ENCODE measurements around the gene ATP6V1F. TPM values are rescaled to one million over a fixed set of nuclear protein-coding genes. Genes with fewer than 3 reads are reported as not detected.

The ATP6V1F gene
- polyA plus RNA-seq, 4 donors = 145 to 239 (median 191) TPM

DNA sequence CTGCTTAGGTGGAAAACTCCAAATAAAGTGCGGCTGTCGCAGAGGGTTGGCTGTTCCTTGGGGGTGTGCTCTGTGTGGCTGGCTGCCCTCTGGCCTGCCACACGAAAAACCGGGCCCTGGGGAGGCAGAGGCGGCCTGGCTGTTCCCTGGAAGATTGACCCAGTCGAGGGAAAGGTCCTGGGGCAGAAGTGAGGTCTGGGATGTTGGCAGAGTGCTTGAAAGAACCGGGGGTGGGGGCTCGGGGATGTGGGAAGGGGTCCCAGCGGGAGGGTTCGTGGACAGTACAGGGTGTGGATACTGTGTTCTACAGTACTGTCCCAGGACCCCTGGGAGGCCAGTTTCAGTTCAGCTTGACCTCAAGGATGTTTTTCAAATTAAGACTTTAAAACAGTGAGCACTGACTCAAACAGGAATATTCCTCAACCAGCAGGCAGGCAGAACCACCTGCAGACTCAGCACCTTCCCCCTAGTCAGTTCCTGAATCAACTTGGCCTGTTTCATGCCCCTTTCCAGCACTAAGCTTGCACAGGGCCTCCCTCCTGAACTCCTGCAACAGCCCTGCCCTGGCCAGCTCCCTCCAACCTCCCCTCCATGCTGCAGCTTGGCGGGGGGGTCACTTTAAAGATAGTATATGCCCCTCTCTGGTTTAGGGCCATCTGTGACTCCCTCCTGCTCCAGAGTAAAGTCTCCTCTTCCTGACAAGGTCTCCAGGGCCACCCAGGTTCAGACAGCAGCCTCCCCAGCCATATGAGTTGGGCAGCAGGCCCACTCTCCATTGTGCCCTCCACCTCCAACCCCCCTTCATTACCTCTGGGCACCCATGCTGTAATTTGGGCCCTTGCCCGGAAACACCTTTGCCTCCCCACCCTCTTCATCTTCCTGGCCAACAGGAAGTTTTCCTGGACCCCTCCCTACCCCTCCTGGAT is 3.2 kb upstream of the ATP6V1F start:
- no peak for FAIRE-seq
- no peak overlapping the region for H3K4me3 ChIP-seq (ENCODE audit: low read depth in 1 of 3, low read length in 3 of 3)
- H3K4me1 ChIP-seq (ENCODE audit: control insufficient read depth in 3 of 3, insufficient read depth in 2 of 3, low read depth in 1 of 3, low read length in 2 of 3) = peaks cover 0 to 3% (median 0%) of the 10 kb centered on the region in 3 donors
- DNase-seq = no peak
- no peaks in the 10 kb centered on the region for H3K27me3 ChIP-seq (ENCODE audit: control insufficient read depth in 3 of 3, insufficient read depth in 3 of 3, low read length in 3 of 3)
- peaks cover 0 to 38% (median 0%) of the 10 kb centered on the region in 3 donors for H3K36me3 ChIP-seq (ENCODE audit: control insufficient read depth in 3 of 3, insufficient read depth in 2 of 3, low read depth in 1 of 3, low read length in 3 of 3)
- whole genome bisulfite sequencing, 3 donors = 65 to 70% (median 68%) methylated on average over 12 of the region's 12 CpGs
- no peak overlapping the region for H3K27ac ChIP-seq (ENCODE audit: low read depth in 1 of 3, low read length in 2 of 3)
- H3K9me3 ChIP-seq (ENCODE audit: control insufficient read depth in 2 of 2, insufficient read depth in 1 of 2, low read depth in 1 of 2, low read length in 1 of 2) = no peaks in the 10 kb centered on the region

DNA sequence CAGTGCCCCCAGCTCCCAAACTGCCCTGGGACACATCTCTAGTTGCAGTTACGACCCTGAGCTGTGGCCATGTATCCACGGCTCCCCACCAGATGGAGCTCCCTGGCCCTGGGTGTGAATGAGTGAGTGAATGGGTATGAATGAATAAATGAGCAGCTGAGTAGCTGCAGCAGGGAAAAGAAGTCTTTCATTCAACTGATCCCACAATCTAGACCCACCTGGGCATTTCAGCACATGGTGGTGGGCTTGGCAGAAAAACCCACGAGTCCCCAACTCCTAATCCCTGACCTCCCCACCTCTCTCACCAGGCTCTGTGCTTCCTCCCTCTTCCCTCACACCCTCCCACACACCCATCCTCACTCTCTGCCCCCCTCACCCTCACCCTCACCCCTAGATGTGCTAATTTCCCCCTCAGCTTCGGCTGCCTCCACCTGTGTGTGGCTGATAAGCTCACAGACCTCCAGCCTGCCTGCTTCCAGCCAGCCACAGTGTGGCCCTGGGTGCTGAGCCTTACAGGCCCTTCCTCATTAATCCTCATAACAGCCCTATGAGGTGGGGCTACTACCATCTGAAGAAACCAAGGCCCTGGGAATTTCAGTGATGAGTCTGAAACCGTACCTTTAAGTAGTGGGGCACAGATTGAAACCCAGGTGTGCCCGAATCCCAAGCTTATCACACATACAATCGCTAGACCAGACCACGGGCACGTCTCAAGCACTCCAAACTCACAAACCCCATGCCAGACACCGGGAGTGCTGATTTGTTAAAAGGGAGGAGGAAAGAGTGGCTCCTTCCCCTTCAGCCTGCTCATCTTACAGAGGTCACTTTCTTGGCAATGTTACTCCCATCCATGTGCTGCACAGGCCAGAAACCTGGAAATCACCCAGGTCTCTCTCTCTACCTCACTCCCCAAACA is 2.2 kb upstream of the ATP6V1F start:
- H3K27me3 ChIP-seq (ENCODE audit: control insufficient read depth in 3 of 3, insufficient read depth in 3 of 3, low read length in 3 of 3) = no peaks in the 10 kb centered on the region
- DNase-seq = no peak
- peaks cover 0 to 38% (median 2%) of the 10 kb centered on the region in 3 donors for H3K36me3 ChIP-seq (ENCODE audit: control insufficient read depth in 3 of 3, insufficient read depth in 2 of 3, low read depth in 1 of 3, low read length in 3 of 3)

DNA sequence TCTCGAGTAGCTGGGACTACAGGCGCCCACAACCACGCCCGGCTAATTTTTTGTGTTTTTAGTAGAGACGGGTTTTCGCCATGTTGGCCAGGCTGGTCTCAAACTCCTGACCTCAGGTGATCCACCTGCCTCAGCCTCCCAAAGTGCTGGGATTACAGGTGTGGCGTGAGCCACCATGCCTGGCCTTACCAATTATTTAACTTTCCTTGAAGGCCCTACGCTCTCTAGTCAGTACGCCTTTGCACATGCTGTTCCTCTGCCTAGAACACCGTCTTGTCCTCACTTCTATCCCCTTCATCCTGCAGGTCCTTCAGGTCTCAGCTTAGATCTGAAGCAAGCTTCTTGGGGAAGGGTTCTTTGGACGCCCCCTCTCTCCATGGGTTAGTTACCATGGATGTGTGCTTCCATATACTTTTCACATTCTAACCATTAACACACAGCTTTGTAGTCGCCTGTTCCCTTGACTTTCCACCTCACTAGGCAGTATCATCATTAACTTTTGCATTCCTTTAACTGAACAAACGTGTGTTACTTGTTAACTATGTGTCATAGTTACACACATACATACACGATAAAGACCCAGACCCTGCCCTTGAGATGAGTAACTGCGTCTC is 592 bp upstream of the ATP6V1F start:
- FAIRE-seq = no peak
- H3K4me3 ChIP-seq (ENCODE audit: low read depth in 1 of 3, low read length in 3 of 3) = peak overlapping the region in 2 of 3 donors; percentile 25 to 90
- DNase-seq = no peak
- 70 to 71% (median 71%) methylated on average over 15 of the region's 15 CpGs for WGBS, 3 donors
- no peaks in the 10 kb centered on the region for H3K9me3 ChIP-seq (ENCODE audit: control insufficient read depth in 2 of 2, insufficient read depth in 1 of 2, low read depth in 1 of 2, low read length in 1 of 2)
- no peak overlapping the region for H3K27ac ChIP-seq (ENCODE audit: low read depth in 1 of 3, low read length in 2 of 3)
- H3K36me3 ChIP-seq (ENCODE audit: control insufficient read depth in 3 of 3, insufficient read depth in 2 of 3, low read depth in 1 of 3, low read length in 3 of 3) = peaks cover 0 to 36% (median 2%) of the 10 kb centered on the region in 3 donors
- no peaks in the 10 kb centered on the region for H3K27me3 ChIP-seq (ENCODE audit: control insufficient read depth in 3 of 3, insufficient read depth in 3 of 3, low read length in 3 of 3)
- H3K4me1 ChIP-seq (ENCODE audit: control insufficient read depth in 3 of 3, insufficient read depth in 2 of 3, low read depth in 1 of 3, low read length in 2 of 3) = peaks cover 0 to 5% (median 0%) of the 10 kb centered on the region in 3 donors

More for the DNA sequence above, 2.2 kb upstream of the ATP6V1F start:
- no peaks in the 10 kb centered on the region for H3K9me3 ChIP-seq (ENCODE audit: control insufficient read depth in 2 of 2, insufficient read depth in 1 of 2, low read depth in 1 of 2, low read length in 1 of 2)
- FAIRE-seq = no peak
- whole genome bisulfite sequencing, 3 donors = 49 to 54% (median 52%) methylated on average over 10 of the region's 10 CpGs
- no peak overlapping the region for H3K4me3 ChIP-seq (ENCODE audit: low read depth in 1 of 3, low read length in 3 of 3)
- no peak overlapping the region for H3K27ac ChIP-seq (ENCODE audit: low read depth in 1 of 3, low read length in 2 of 3)
- H3K4me1 ChIP-seq (ENCODE audit: control insufficient read depth in 3 of 3, insufficient read depth in 2 of 3, low read depth in 1 of 3, low read length in 2 of 3) = peaks cover 0 to 3% (median 0%) of the 10 kb centered on the region in 3 donors

GRCh38 chr7:128863433-128863989 is 855 bp downstream of the ATP6V1F start:
- peaks cover 0 to 14% (median under 1%) of the 10 kb centered on the region in 3 donors for H3K4me1 ChIP-seq (ENCODE audit: control insufficient read depth in 3 of 3, insufficient read depth in 2 of 3, low read depth in 1 of 3, low read length in 2 of 3)
- H3K4me3 ChIP-seq (ENCODE audit: low read depth in 1 of 3, low read length in 3 of 3) = peak overlapping the region; percentile 54 to 90 (median 85)
- H3K9me3 ChIP-seq (ENCODE audit: control insufficient read depth in 2 of 2, insufficient read depth in 1 of 2, low read depth in 1 of 2, low read length in 1 of 2) = no peaks in the 10 kb centered on the region
- peak overlapping the region; percentile 71 to 94 (median 73) for H3K27ac ChIP-seq (ENCODE audit: low read depth in 1 of 3, low read length in 2 of 3)
- H3K36me3 ChIP-seq (ENCODE audit: control insufficient read depth in 3 of 3, insufficient read depth in 2 of 3, low read depth in 1 of 3, low read length in 3 of 3) = peaks cover 0 to 40% (median 2%) of the 10 kb centered on the region in 3 donors
- FAIRE-seq = no peak
- peak; percentile 65 to 74 for DNase-seq
- no peaks in the 10 kb centered on the region for H3K27me3 ChIP-seq (ENCODE audit: control insufficient read depth in 3 of 3, insufficient read depth in 3 of 3, low read length in 3 of 3)
- WGBS, 3 donors = 0 to 1% (median 0%) methylated on average over 6 of the region's 6 CpGs

DNA sequence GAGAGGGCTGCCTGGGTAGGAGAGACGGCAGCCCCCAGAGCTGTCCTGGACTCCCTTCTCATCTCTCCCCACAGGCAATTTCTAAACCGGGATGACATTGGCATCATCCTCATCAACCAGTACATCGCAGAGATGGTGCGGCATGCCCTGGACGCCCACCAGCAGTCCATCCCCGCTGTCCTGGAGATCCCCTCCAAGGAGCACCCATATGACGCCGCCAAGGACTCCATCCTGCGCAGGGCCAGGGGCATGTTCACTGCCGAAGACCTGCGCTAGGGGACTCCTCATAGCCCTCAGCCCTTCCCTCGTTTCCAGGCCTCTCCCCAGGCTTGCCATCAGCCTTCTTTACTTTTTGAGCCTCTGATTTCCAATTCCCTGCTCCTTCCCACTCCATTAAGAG is 2.6 kb downstream of the ATP6V1F start:
- H3K4me3 ChIP-seq (ENCODE audit: low read depth in 1 of 3, low read length in 3 of 3) = no peak overlapping the region
- FAIRE-seq (no peak), DNase-seq (no peak)
- WGBS, 3 donors = 93 to 95% (median 93%) methylated on average over 12 of the region's 12 CpGs
- H3K9me3 ChIP-seq (ENCODE audit: control insufficient read depth in 2 of 2, insufficient read depth in 1 of 2, low read depth in 1 of 2, low read length in 1 of 2) = no peaks in the 10 kb centered on the region
- no peaks in the 10 kb centered on the region for H3K27me3 ChIP-seq (ENCODE audit: control insufficient read depth in 3 of 3, insufficient read depth in 3 of 3, low read length in 3 of 3)
- H3K27ac ChIP-seq (ENCODE audit: low read depth in 1 of 3, low read length in 2 of 3) = no peak overlapping the region
- peaks cover 2 to 22% (median 3%) of the 10 kb centered on the region in 3 donors for H3K4me1 ChIP-seq (ENCODE audit: control insufficient read depth in 3 of 3, insufficient read depth in 2 of 3, low read depth in 1 of 3, low read length in 2 of 3)
- peaks cover 0 to 32% (median 2%) of the 10 kb centered on the region in 3 donors for H3K36me3 ChIP-seq (ENCODE audit: control insufficient read depth in 3 of 3, insufficient read depth in 2 of 3, low read depth in 1 of 3, low read length in 3 of 3)

DNA sequence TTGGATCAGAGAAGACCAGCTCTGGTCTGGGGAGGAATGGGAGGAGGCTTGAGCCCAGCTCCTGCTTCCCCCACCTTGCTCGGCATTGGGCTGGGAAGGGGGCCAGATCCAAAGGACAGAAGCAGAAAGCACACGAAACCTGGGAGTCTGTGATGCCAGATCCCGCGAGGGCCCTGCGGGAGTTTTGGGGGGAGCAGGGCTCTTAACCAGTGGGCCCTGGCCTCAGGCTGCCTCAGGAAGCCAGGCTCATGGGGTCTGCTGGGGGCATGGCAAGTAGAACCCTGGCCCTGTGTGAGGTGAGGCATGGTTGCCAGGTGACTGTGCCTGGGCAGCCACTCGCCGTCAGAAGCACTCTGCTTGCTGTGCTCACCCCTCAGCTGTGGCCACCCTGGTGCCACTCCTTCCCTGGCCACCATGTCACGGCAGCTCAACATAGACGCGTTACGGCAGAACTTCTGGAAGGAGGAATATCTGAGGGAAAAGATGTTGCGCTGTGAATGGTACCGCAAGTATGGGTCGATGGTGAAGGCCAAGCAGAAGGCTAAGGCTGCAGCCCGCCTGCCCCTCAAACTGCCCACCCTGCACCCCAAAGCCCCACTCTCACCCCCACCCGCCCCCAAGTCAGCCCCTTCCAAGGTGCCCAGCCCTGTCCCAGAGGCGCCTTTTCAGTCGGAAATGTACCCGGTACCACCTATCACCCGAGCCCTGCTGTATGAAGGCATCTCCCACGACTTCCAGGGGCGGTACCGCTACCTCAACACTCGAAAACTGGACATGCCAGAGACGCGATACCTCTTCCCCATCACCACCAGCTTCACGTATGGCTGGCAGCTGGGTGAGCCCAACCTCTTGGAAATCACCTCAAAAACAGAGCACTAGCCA is 3.6 kb downstream of the ATP6V1F start:
- DNase-seq (no peak), FAIRE-seq (no peak)
- Histone ChIP-seq H3K27me3 (ENCODE audit: control insufficient read depth in 3 of 3, insufficient read depth in 3 of 3, low read length in 3 of 3) (no peaks in the 10 kb centered on the region), H3K27ac (ENCODE audit: low read depth in 1 of 3, low read length in 2 of 3) (no peak overlapping the region), H3K4me1 (ENCODE audit: control insufficient read depth in 3 of 3, insufficient read depth in 2 of 3, low read depth in 1 of 3, low read length in 2 of 3) (peaks cover 2 to 24% (median 3%) of the 10 kb centered on the region in 3 donors), H3K4me3 (ENCODE audit: low read depth in 1 of 3, low read length in 3 of 3) (no peak overlapping the region), H3K36me3 (ENCODE audit: control insufficient read depth in 3 of 3, insufficient read depth in 2 of 3, low read depth in 1 of 3, low read length in 3 of 3) (peaks cover 0 to 32% (median 2%) of the 10 kb centered on the region in 3 donors), H3K9me3 (ENCODE audit: control insufficient read depth in 2 of 2, insufficient read depth in 1 of 2, low read depth in 1 of 2, low read length in 1 of 2) (no peaks in the 10 kb centered on the region)
- WGBS, 3 donors = 83 to 95% (median 94%) methylated on average over 24 to 27 of the region's 27 CpGs

GRCh38 chr7:128867241-128867640 is 4.6 kb downstream of the ATP6V1F start:
- H3K4me1 ChIP-seq (ENCODE audit: control insufficient read depth in 3 of 3, insufficient read depth in 2 of 3, low read depth in 1 of 3, low read length in 2 of 3) = peaks cover 2 to 21% (median 3%) of the 10 kb centered on the region in 3 donors
- H3K9me3 ChIP-seq (ENCODE audit: control insufficient read depth in 2 of 2, insufficient read depth in 1 of 2, low read depth in 1 of 2, low read length in 1 of 2) = no peaks in the 10 kb centered on the region
- WGBS, 3 donors = 66 to 83% (median 80%) methylated on average over 4 of the region's 4 CpGs
- no peak overlapping the region for H3K4me3 ChIP-seq (ENCODE audit: low read depth in 1 of 3, low read length in 3 of 3)
- no peaks in the 10 kb centered on the region for H3K27me3 ChIP-seq (ENCODE audit: control insufficient read depth in 3 of 3, insufficient read depth in 3 of 3, low read length in 3 of 3)
- H3K27ac ChIP-seq (ENCODE audit: low read depth in 1 of 3, low read length in 2 of 3) = no peak overlapping the region
- H3K36me3 ChIP-seq (ENCODE audit: control insufficient read depth in 3 of 3, insufficient read depth in 2 of 3, low read depth in 1 of 3, low read length in 3 of 3) = peaks cover 0 to 32% (median 2%) of the 10 kb centered on the region in 3 donors
- DNase-seq = no peak
- FAIRE-seq = no peak

All from small intestine (tissue), 7 donors.